GM19239 (cell line): ENCODE data around the gene DTX1.
"Not testable (repeated sequence)": the region's sequence is repeated elsewhere in the genome, so short reads cannot be mapped to it uniquely, and the experiment has no call there.

Source experiments
- DNase-seq: peaks from one replicate; pipeline ENCODE4 v3.0.0; 2011; ENCODE audit warnings: low spot score; ENCODE audit not compliant: insufficient read length
- FAIRE-seq: peaks from 2 replicates; lab custom pipeline; 2011; peaks lifted over from hg19 to GRCh38; lab: Jason Lieb, UNC

The DTX1 gene

DNA sequence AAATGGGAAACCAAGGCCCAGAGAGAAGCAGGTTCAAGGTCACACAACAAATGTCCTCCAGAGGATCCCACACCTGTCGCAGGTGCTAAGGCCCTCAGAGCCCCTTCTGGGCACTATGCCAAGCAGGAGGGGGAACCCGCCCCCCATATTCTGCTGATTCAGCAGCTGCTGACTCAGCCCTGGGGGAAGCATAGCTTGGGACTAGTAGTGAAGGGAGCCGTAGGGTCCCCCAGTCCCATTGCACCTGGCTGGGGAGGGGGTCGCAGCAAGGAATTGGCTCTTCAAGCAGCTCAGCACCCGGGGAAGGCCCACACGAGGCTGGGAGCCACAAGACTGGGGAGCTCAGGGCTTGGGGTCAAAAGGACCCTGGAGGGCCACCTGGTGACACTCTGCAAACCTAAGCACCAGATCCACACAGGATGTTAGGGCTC is 78.0 kb downstream of the DTX1 start:
- DNase-seq (no peak), FAIRE-seq (no peak)

DNA sequence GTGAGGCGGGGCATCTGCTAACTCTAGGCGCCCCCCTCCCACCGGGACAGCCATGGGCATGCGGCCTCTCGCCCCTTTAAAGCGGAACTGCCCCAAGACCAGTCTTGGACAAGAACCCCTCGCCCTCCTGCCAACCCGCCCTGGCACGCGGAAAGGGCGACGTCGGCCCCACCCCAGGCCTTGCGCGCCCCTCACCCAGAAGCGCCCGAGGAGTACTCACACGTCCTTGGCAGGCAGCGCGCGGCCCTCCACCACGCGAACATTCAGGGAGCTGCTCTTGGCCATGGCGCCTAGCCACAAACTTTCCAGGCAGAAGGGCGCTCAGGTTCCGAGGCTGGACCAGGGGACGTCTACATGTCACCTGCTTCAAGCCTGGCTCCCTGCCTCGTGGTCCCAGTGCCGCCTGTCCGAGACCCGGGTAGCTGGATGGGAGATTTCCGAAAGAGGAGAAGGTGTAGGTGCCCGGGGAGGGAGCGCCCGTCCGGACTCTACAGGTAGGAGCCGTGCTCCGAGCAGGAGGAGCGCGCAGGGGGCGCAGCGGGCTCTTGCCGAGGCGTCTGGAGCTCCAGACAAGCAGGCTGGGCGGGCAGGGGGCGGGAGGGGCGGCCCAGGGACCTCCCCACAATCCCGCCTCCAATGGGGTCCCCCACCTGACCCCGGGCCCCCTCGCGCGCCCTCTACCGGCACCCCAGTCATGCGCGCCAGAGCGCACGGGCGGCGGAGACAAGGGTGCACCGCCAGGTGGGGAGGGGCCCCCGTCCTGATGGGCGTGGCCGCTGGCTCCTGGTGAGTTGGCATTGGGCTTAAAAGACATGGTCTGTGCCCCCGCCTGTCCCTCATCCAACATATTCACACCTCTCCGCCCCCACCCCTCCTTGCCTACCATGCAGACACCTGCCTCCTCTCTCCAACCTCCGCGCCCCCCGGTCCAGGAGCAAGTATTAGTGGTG is 78.9 kb downstream of the DTX1 start, which contains the start of gene RASAL1:
RASAL1 (minus strand) TSS at position 584 of the 950 bp plus-strand sequence; CDS start at position 285, 299 bp downstream.
- DNase-seq (no peak), FAIRE-seq (no peak)

DNA sequence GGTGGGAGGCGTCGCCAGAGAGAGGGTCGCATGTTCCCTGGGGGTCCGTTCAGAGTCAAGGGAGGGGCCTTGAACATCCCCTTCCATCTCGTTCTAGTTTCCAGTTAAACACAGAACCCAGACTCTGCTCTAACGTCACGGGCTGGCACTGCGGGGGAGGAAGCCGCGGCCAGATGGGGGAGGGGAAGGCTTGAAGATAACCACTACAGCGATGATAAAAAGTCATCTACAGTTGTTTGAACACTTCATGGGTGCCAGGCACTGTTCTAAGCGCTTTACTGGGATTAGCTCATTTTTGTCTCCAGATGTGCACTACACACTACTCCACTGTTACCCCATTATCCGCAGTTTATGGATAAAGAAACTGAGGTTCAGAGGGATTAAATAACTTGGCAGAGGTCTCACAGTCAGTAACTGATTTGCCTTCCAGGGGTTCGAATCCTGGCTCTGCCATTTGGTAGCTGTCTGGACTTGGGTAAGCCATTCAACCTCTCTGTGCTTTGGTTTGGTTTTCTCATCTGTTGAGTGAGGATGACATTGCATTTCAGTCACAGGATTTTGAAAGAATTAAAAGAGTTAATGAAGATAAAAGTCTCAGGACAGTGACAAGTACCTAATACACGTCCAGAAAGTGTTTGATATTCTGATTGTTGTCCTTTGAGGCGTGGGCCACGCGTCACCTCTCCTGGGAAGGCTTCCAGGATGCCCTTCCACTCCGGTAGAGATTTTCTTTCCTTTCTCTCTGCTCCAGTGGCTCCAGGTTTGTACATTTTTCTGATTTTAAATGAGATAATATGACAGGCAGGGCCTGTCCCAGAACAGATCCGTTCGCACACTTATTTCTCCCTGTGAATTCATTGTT is 79.8 kb downstream of the DTX1 start:
- DNase-seq (no peak), FAIRE-seq (no peak)

DNA sequence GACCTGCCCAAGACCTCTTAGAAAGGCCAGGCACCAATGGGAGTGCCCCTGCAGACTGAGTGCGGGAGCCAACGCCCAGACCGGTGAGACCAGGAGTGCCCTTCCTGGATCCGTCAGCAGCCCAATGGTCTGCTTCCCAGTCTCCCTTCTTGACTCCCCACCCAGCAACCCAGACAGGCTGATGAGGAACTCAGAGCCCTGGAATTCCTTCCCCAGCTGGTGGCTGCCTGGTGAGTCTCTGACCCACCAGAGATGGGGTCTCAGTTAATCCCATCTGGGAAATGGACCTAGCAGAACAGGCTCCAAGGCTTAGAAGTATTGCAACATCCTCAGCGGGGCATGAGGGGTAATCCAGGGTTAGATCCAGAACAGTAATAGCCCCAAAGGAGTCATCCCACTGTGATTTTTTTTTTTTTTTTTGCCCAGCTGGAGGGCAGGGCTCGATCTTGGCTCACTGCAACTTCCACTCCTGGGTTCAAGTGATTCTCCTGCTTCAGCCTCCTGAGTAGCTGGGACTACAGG is 80.5 kb downstream of the DTX1 start:
- DNase-seq, result no peak
- FAIRE-seq, result no peak

DNA sequence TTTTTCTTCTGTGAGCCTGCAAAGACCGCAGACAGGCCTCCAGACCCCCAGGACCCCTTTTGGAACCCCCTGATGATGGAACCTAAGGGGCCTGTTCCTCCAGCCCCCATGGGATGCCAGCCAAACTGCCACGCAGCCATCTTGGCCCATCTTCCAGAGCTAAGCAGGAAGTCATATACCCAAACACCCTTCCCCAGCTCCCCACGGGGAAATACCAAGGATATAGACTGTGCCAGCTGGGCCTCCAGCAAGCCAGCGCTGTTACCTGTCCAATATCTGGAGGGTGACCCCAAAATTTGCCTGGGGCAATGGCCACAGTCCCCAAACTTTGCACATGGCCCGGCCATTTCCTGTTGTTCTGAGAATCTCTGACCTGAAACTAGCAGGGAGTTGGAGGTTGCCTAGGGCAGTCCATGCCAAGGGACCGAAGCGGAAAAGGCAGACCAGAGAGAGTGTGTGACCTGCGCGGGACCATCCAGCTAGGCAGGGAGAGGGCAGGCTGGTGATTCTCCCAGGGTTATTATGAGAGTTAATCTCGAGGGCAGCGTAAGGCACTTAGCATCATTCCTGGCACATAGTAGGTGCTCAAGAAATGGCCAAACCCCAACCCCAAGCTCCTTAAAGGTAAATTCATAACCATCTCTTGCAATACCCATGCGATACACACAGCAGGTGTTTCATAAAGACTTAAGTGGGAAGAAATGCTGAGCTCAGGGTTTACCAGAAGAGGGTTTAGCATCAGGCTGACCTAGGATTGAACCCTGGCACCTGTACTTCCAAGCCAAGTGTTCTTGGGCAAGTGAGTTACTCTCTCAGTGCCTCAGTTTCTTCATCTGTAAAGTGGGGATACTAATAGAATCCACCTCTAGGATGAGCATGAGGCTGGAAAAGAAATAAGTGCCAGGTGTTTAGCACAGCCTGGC is 81.6 kb downstream of the DTX1 start:
- FAIRE-seq, result no peak
- DNase-seq, result no peak

DNA sequence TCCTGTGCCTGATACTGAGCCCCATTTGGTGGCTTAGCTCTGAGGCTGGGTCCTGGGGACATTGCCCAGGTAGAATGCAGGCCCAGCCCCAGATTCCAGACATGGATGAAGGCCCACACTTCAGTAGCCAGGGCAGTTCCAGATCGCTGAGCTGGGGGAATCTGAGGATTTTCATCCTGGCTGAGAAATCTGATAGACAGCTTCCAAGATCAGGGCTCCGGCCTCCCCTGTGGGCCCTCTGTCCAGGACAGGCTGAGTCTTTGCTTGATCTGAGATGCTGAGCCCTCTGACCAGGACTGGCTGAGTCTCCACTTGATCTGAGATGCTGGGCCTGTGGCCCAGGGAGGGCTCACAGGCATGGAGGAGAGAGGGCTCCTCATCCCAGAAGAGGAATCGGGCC is 82.3 kb downstream of the DTX1 start:
- DNase-seq (no peak), FAIRE-seq (no peak)

DNA sequence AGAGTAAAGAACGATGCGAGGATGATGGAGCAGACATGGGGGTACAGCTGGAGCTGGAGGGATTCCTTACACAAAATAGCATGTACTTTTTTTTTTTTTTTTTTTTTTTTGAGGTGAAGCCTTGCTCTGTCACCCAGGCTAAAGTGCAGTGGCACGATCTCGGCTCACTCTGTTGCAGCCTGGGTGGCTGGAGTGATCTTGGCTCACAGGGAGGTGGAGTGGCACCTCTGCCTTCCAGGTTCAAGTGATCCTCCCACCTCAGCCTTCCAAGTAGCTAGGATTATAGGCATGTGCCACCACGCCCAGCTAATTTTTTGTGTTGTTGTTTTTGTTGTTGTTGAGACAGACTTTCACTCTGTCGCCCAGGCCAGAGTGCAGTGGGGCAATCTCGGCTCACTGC is 84.2 kb downstream of the DTX1 start:
- DNase-seq (no peak), FAIRE-seq (no peak)

DNA sequence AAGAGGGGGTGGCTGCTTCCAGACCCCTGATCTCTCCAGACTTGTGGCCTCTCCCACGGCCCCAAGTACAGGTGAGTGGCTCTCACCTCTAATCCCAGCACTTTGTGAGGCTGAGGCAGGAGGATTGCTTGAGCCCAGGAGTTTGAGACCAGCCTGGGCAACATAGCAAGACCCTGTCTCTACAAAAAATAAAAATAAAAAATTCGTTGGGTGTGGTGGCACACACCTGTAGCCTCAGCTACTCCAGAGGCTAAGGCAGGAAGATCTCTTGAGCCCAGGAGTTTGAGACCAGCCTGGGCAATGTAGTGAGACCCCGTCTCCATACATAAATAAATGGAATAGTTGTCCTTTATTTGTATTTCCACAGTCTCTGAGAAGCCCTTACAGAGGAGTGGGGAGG is 85.2 kb downstream of the DTX1 start:
- not testable (repeated sequence) for DNase-seq, FAIRE-seq

DNA sequence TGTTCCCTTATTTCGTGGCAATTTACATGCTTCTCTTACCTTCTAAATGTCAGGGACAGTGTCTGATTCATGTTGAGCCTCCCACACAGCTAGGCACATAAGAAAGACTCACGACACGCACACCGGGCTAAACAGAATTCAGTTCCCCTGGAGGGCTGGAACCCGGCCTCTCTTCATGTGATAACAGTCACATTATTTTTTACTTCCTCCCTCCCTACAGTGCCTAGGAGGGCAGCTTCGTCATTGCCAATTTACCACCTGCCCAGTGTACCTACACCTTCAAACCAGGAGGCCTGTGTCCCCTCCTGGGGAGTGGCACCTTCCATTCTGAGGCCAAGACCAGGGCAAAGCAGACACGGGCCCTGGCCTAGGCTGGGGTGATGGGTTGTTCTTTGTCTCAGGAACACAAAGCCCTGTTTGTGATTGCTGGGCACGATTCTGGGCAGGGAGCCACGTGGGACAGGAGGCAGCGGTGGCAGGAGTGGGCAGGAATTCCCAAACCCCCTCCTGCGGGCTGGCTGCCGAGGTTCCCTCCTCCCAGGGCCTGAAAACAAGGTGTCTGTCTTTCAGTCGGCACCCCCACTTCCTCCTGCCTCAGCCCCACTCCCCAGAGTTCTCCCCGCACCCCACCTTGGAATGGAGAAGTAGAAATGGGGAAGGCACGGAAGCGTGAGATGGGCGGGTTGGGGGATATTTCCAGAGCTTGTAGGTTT is 85.8 kb downstream of the DTX1 start:
- DNase-seq, result no peak

DNA sequence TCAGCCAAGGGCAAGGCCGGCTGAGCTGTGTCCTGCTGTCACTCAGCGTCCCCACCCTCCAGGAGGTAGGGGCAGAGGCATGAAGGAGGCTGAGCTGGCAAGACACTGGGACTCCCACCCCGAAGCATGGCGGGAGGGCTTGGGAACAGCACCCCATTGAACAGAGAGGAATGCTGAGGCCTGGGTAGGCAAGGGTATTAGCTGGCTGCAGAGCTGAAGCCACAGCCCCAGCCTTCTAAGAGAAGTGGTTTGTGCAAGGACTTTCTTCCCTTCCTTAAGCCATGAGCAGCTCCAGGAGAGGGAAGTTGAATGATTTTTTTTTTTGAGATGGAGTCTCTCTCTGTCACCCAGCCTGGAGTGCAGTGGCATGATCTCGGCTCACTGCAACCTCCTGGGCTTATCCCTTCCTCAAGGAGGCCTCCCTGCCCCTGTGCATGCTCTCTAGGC is 86.4 kb downstream of the DTX1 start:
- DNase-seq (no peak), FAIRE-seq (no peak)

More for the DNA sequence above, 85.8 kb downstream of the DTX1 start:
- FAIRE-seq, result no peak

DNA sequence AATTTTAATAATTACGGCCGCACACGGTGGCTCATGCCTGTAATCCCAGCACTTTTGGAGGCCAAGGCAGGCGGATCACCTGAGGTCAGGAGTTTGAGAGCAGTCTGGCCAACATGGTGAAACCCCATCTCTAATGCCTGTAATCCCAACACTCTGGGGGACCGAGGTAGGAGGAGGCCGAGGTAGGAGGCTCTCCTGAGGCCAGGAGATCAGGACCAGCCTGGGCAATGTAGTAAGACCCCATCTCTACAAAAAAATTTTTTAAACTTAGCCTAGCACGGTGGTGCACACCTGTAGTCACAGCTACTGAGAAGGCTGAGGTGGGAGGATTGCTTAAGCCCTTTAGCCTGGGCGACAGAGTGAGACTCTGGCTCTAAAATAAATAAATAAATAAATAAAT is 87.4 kb downstream of the DTX1 start:
- FAIRE-seq (no peak), DNase-seq (no peak)

DNA sequence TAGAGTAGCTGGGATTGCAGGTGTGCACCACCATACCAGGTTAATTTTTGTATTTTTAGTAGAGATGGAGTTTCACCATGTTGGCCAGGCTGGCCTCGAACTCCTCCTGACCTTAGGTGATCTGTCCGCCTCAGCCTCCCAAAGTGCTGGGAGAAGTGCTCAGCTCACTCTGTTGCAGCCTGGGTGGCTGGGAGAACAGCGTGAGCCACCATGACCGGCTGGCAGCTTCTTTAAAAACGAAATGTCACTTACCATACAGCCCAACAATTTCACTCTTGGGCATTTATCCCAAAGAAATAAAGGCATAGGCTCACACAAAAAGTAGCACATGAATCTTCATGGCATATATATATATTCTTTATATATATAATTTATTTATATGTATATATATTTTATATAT is 88.3 kb downstream of the DTX1 start:
- FAIRE-seq (no peak), DNase-seq (no peak)

DNA sequence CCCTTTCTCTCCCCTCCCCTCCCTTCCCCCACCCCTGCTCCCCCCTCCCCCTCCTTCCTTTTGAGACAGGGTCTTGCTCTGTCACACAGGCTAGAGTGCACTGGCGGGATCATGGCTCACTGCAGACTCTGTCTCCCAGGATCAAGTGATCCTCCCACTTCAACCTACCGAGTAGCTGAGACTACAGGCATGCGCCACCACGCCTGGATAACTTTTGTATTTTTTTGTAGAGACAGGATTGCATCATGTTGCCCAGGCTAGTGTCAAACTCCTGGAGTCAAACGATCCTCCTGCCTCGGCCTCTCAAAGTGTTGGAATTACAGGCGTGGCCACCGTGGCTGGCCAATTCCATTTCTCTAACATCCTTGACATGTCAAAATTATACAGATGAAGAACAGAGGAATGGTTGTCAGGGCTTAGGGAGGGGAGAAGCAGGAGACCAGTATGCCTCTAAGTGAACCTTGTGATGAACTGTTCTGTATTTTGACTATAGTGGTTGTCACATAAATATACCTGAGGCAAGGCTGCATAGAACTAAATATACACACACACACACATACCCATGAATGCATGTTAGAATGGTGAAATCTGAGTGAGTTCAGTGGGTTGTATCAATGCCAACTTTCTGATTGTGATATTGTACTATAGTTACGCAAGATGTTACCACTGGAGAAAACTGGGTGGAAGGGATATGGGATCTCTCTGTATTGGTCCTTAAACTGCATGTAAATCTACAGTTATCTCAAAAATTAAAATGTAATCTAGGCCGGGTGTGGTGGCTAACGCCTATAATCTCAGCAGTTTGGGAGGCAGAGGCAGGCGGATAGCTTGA is 89.4 kb downstream of the DTX1 start:
- DNase-seq, result no peak
- no peak for FAIRE-seq

DNA sequence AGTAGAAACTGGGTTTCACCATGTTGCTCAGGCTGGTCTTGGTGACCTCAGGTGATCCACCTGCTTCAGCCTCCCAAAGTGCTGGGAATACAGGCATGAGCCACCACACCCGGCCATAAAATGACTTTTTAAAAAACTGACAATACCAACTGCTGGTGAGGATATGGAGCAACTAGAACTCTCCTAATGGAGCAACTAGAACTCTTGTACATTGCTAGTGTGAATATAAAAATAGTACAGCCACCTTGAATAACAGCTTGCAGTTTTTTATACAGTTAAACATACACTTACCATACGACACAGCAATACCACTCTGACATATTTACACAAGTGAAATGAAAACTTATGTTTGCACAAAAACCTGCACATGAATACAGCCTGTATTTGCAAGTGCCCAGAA is 90.5 kb downstream of the DTX1 start:
- DNase-seq (no peak), FAIRE-seq (no peak)
